Tibial artery (tissue), 4 donors: ENCODE data around the gene PARP11.

Experiments
- DNase-seq, 2 donors: peaks; one replicate each; pipeline ENCODE4 v3.0.0-alpha.2; 2019
- H3K27ac ChIP-seq, 2 donors: fragments of 200-600 bp; sonication (generic) in 1 of 2; 1 replicate in 1 of 2; 2 replicates in 1 of 2; pipeline ENCODE4 v1.5.1; 2018 to 2019; ENCODE audit warnings: mild to moderate bottlenecking in 1 of 2
- H3K27me3 ChIP-seq, 2 donors: fragments of 200-600 bp; sonication (generic) in 1 of 2; one replicate each; pipeline versions ENCODE4 v1.5.1 to v1.6.0; 2016 to 2019
- H3K36me3 ChIP-seq, 3 donors: fragments of 200-600 bp; sonication (generic) in 2 of 3; one replicate each; pipeline ENCODE4 v1.5.1; 2016 to 2019; ENCODE audit warnings: mild to moderate bottlenecking in 2 of 3
- H3K4me1 ChIP-seq, 4 donors: fragments of 200-600 bp; sonication (generic) in 2 of 4; 1 replicate in 3 of 4; 2 replicates in 1 of 4; pipeline ENCODE4 v1.5.1; 2016 to 2019
- H3K4me3 ChIP-seq, 2 donors: fragments of 200-600 bp; sonication (generic) in 1 of 2; 1 replicate in 1 of 2; 2 replicates in 1 of 2; pipeline ENCODE4 v1.5.1; 2018 to 2019; ENCODE audit warnings: mild to moderate bottlenecking in 2 of 2
- H3K9me3 ChIP-seq, 3 donors: fragments of 200-600 bp; sonication (generic) in 1 of 3; one replicate each; pipeline ENCODE4 v1.5.1; 2016 to 2019
- intact Hi-C: fragments of 100-400 bp; cut with DNase I; formaldehyde crosslinking; loops from one replicate; pipeline ENCODE4 v1.15.0; 2023; ENCODE audit warnings: low total_unique reads
- TF ChIP-seq, protein P1 (sequence below), 2 experiments: fragments of 200-600 bp in 1 of 2; fragments of 450-650 bp in 1 of 2; IDR thresholded peaks; one replicate each; pipeline ENCODE4 v1.5.1; 2017 to 2019; ENCODE audit warnings: antibody characterized with exemption in 2 of 2, mild to moderate bottlenecking in 1 of 2, moderate library complexity in 1 of 2

Gene PARP11

GRCh38 chr12:3770891-3771290 lies 102.3 kb downstream of the PARP11 start:
- DNase-seq: no peak
- Histone ChIP-seq H3K36me3 (no peaks in the 10 kb centered on the region), H3K4me3 (no peak overlapping the region), H3K9me3 (no peaks in the 10 kb centered on the region), H3K27me3 (no peaks in the 10 kb centered on the region), H3K27ac (no peak overlapping the region), H3K4me1 (no peaks in the 10 kb centered on the region)
- TF ChIP-seq, protein P1, sequence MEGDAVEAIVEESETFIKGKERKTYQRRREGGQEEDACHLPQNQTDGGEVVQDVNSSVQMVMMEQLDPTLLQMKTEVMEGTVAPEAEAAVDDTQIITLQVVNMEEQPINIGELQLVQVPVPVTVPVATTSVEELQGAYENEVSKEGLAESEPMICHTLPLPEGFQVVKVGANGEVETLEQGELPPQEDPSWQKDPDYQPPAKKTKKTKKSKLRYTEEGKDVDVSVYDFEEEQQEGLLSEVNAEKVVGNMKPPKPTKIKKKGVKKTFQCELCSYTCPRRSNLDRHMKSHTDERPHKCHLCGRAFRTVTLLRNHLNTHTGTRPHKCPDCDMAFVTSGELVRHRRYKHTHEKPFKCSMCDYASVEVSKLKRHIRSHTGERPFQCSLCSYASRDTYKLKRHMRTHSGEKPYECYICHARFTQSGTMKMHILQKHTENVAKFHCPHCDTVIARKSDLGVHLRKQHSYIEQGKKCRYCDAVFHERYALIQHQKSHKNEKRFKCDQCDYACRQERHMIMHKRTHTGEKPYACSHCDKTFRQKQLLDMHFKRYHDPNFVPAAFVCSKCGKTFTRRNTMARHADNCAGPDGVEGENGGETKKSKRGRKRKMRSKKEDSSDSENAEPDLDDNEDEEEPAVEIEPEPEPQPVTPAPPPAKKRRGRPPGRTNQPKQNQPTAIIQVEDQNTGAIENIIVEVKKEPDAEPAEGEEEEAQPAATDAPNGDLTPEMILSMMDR (IDR thresholded peaks at IDR 0.05): no peak
- intact Hi-C loops: loop anchor here (5.0 kb wide), 1 partner anchor 851 kb away; no protein-coding TSS in a partner anchor

DNA sequence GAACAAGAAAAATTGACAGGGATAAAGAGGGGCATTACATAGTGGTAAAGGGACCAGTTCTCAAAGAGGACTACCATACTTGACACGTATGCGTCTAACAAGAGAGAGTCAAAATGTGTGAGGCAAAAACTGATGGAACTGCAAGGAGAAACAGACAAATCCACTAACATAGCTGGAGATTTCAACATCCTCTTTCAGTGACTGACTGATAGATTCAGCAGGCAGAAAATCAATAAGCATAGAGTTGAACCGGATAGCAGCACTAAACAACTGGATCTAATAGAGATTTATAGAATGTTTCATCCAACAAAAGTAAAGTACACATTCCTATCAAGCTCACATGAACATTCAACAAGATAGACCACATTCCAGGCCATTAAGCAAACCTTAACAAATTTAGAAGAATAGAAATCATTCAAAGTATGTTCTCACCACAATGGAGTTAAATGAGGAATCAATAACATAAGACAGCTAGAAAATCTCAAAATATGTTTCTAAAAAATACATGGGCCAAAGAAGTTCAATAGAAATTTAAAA lies 104.2 kb downstream of the PARP11 start:
- intact Hi-C loops: no loop called here

GRCh38 chr12:3761116-3761735 lies 112.0 kb downstream of the PARP11 start:
- Histone ChIP-seq H3K27me3 (no peaks in the 10 kb centered on the region), H3K4me1 (no peaks in the 10 kb centered on the region), H3K36me3 (no peaks in the 10 kb centered on the region), H3K9me3 (no peaks in the 10 kb centered on the region), H3K27ac (no peak overlapping the region), H3K4me3 (no peak overlapping the region)
- TF ChIP-seq, protein P1 (IDR thresholded peaks at IDR 0.05): no peak
- no peak for DNase-seq
- intact Hi-C loops: no loop called here

More for the DNA sequence above, 104.2 kb downstream of the PARP11 start:
- no peak for DNase-seq
- Histone ChIP-seq H3K27ac (no peak overlapping the region), H3K36me3 (no peaks in the 10 kb centered on the region), H3K9me3 (no peaks in the 10 kb centered on the region), H3K27me3 (no peaks in the 10 kb centered on the region), H3K4me3 (no peak overlapping the region), H3K4me1 (no peaks in the 10 kb centered on the region)
- TF ChIP-seq, protein P1 (IDR thresholded peaks at IDR 0.05): no peak

GRCh38 chr12:3759878-3760277 lies 113.3 kb downstream of the PARP11 start:
- Histone ChIP-seq H3K4me3 (no peak overlapping the region), H3K36me3 (no peaks in the 10 kb centered on the region), H3K27ac (no peak overlapping the region), H3K27me3 (peaks cover 0 to 8% of the 10 kb centered on the region in 2 donors), H3K9me3 (no peaks in the 10 kb centered on the region), H3K4me1 (no peaks in the 10 kb centered on the region)
- no peak for DNase-seq
- TF ChIP-seq, protein P1 (IDR thresholded peaks at IDR 0.05): no peak
- intact Hi-C loops: no loop called here
